H1 (cell line): ENCODE results near the gene NQO2. TPM values are rescaled to one million over a fixed set of nuclear protein-coding genes. Genes with fewer than 3 reads are reported as not detected.

Experiments
- HDAC2 ChIP-seq, 2 experiments: fragments of 300-600 bp in 1 of 2; sonication (generic) in 1 of 2; IDR thresholded peaks; 2 replicates each; pipeline ENCODE4 v1.6.1; 2011 to 2012; ENCODE audit warnings: low read depth in 2 of 2, low read length in 2 of 2, mild to moderate bottlenecking in 2 of 2, moderate library complexity in 2 of 2, borderline replicate concordance in 1 of 2, inconsistent platforms in 1 of 2
- SIN3A ChIP-seq, 2 experiments: IDR thresholded peaks in 1 of 2; conservative IDR thresholded peaks in 1 of 2; 2 replicates each; pipeline ENCODE4 v1.6.1; 2011 to 2012; ENCODE audit warnings: low read length in 2 of 2, improper control_type of control experiment in 1 of 2, low read depth in 1 of 2, mild to moderate bottlenecking in 1 of 2
- polyA plus RNA-seq, 7 experiments: library from polyadenylated mRNA; depleted of rRNA in 3 of 7; stranded (reverse) in 5 of 7; unstranded in 2 of 7; fragments of >200 nt in 5 of 7; fragments of 200-250 nt in 2 of 7; gene quantifications; 1 replicate in 5 of 7; 2 replicates in 1 of 7; 4 replicates in 1 of 7; pipeline versions ENCODE4 v1.2.1 to v1.2.3, GENCODE V29; 2011 to 2013; ENCODE audit warnings: missing spikeins in 2 of 7, mixed read lengths in 2 of 7
- total RNA-seq: library from RNA; stranded (reverse); fragmentation: NEBNext Ultra II Directional; extraction: Animal tissue kit (Norgen Biotek cat#: 25700); gene quantifications from 2 replicates; pipeline ENCODE4 v1.2.1, GENCODE V29; 2021

NQO2 gene
- total and polyA plus RNA-seq, 2 of the 8 experiments (the other 6 are each of a cell fraction or from before 2014, with no cell fraction given), result 135 to 168 TPM

DNA sequence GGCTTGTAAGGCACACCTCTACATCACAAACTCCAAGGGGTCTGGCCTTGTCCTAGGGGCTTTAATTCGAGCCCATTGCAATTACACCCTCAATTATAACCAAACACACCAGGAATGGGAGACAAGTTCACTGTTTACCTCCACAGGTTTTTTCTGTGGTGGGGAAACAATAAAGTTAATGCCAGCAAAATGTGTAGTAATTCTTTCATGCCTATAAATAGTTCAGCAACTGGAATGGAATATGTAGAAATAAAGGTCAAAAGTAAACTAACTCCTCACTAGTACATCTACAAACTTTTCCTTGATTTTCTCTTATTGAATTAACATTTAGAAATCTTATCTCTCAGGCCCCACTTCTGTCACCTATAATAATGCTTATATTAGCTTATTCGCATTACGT lies 41.5 kb downstream of the NQO2 start (continued):
- TF ChIP-seq HDAC2 (IDR thresholded peaks at IDR 0.05; ENCODE audit: borderline replicate concordance in 1 of 2, low read depth in 2 of 2, low read length in 2 of 2) (no peak), SIN3A (conservative IDR thresholded peaks at IDR 0.05 in 1 of 2, IDR thresholded peaks at IDR 0.05 in 1 of 2; ENCODE audit: low read depth in 1 of 2, low read length in 2 of 2) (no peak)
